ENCODE measurements around the gene PRR30.

DNA sequence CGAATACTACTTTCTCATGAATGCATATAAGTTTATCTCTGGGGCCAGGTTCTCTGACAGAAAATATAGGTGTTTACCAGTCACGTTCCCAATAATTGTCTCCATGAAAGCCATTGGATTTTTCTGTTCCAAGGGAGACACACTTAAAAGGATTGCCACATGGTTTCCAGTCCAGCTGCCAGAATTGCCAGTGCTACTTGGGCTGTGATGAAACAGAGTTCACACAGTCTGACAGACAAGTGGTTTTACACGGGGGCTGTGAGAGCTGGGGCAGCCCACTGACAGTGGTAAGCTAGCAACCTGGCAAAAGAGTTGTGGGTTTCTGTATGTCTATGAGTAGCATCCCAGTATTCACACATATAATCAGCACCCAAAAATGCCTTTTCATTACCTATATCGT is 44.9 kb upstream of the PRR30 start:
- TF ChIP-seq SIN3A (IDR thresholded peaks at IDR 0.05; ENCODE audit: borderline replicate concordance, insufficient read depth, low read length) = no peak
- TF ChIP-seq, protein P1, sequence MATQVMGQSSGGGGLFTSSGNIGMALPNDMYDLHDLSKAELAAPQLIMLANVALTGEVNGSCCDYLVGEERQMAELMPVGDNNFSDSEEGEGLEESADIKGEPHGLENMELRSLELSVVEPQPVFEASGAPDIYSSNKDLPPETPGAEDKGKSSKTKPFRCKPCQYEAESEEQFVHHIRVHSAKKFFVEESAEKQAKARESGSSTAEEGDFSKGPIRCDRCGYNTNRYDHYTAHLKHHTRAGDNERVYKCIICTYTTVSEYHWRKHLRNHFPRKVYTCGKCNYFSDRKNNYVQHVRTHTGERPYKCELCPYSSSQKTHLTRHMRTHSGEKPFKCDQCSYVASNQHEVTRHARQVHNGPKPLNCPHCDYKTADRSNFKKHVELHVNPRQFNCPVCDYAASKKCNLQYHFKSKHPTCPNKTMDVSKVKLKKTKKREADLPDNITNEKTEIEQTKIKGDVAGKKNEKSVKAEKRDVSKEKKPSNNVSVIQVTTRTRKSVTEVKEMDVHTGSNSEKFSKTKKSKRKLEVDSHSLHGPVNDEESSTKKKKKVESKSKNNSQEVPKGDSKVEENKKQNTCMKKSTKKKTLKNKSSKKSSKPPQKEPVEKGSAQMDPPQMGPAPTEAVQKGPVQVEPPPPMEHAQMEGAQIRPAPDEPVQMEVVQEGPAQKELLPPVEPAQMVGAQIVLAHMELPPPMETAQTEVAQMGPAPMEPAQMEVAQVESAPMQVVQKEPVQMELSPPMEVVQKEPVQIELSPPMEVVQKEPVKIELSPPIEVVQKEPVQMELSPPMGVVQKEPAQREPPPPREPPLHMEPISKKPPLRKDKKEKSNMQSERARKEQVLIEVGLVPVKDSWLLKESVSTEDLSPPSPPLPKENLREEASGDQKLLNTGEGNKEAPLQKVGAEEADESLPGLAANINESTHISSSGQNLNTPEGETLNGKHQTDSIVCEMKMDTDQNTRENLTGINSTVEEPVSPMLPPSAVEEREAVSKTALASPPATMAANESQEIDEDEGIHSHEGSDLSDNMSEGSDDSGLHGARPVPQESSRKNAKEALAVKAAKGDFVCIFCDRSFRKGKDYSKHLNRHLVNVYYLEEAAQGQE (IDR thresholded peaks at IDR 0.05; ENCODE audit: insufficient read depth in 1 of 2, low read depth in 2 of 2, low read length in 2 of 2) = no peak
- no peak for TF ChIP-seq POLR2AphosphoS5 (IDR thresholded peaks at IDR 0.05; ENCODE audit: low read depth, low read length)

Data from PFSK-1 (cell line).